HG02981 (cell line): Measurements from ENCODE around the gene SPEM2.

ENCODE experiments used
- ATAC-seq: cut with Tn5 transposase; IDR thresholded peaks from one replicate; pipeline ENCODE4 v1.9.1; 2021; ENCODE audit warnings: mild to moderate bottlenecking, moderate library complexity; ENCODE audit not compliant: unreplicated experiment

Gene SPEM2

GRCh38 chr17:7425316-7425715, at the start of gene SPEM2:
SPEM2 (plus strand) TSS chr17:7425616; CDS start chr17:7425689, 73 bp downstream.
- no peak for ATAC-seq

GRCh38 chr17:7379134-7379533, 46.3 kb upstream of the SPEM2 start:
- ATAC-seq: no peak

- ATAC-seq: no peak
These were observed 45.1 kb upstream of the SPEM2 start for GRCh38 chr17:7380321-7380720.

GRCh38 chr17:7380855-7381683, 44.3 kb upstream of the SPEM2 start, which contains the start of gene TNK1:
TNK1 (plus strand) TSS chr17:7381089; CDS start chr17:7382927, 1,838 bp downstream.
- ATAC-seq: no peak

GRCh38 chr17:7382901-7383300, 42.5 kb upstream of the SPEM2 start:
- no peak for ATAC-seq

GRCh38 chr17:7383371-7383741, 42.1 kb upstream of the SPEM2 start:
- no peak for ATAC-seq

GRCh38 chr17:7383742-7384488, 41.5 kb upstream of the SPEM2 start:
- ATAC-seq: no peak

GRCh38 chr17:7384489-7385081, 40.8 kb upstream of the SPEM2 start:
- no peak for ATAC-seq

- no peak for ATAC-seq
These were observed 36.6 kb upstream of the SPEM2 start for GRCh38 chr17:7388856-7389255.

GRCh38 chr17:7389924-7390910, 35.2 kb upstream of the SPEM2 start:
- ATAC-seq: no peak

GRCh38 chr17:7391307-7391706, 34.1 kb upstream of the SPEM2 start:
- no peak for ATAC-seq

GRCh38 chr17:7392696-7393612, 32.5 kb upstream of the SPEM2 start:
- no peak for ATAC-seq

- peak; percentile 26 for ATAC-seq
These were observed 31.6 kb upstream of the SPEM2 start for GRCh38 chr17:7393613-7394451.

- ATAC-seq: peak; percentile 73
These were observed 30.8 kb upstream of the SPEM2 start, which contains the start of gene PLSCR3 for GRCh38 chr17:7394452-7395191. PLSCR3 (minus strand) TSS chr17:7394525; CDS start chr17:7394110, 415 bp downstream.

GRCh38 chr17:7396147-7396546, 29.3 kb upstream of the SPEM2 start:
- ATAC-seq: no peak

- no peak for ATAC-seq
These were observed 26.8 kb upstream of the SPEM2 start for GRCh38 chr17:7398612-7399011.

GRCh38 chr17:7403043-7403726, 22.2 kb upstream of the SPEM2 start:
- ATAC-seq: no peak
